ENCODE results near the gene KANSL3. TPM values are rescaled to one million over a fixed set of nuclear protein-coding genes. Genes with fewer than 3 reads are reported as not detected.

KANSL3 gene
- total and polyA plus RNA-seq, 2 donors (not counting 1 experiment from before 2014, with no cell fraction given) = 22.2 to 56.9 TPM

GRCh38 chr2:96549967-96550786 lies 87.9 kb downstream of the KANSL3 start:
- CTCF ChIA-PET = interaction anchor here (1.2 to 7.3 kb wide), 3 partner anchors 11 to 143 kb away, joined by 5 to 94 read pairs (median 7); no protein-coding TSS in a partner anchor
- intact Hi-C loops (cut with micrococcal nuclease) = no loop called here
- Histone ChIP-seq H3K4me2 (replicated peaks; ENCODE audit: low read depth, low read length, poor library complexity, severe bottlenecking) (no peak overlapping the region), H2AFZ (ENCODE audit: insufficient read depth, low read depth, low read length, poor library complexity, severe bottlenecking) (no peak overlapping the region), H3K79me2 (ENCODE audit: control insufficient read depth, insufficient read depth, low read length) (peaks cover 11% of the 10 kb centered on the region), H3K27me3 (replicated peaks in 1 of 4; ENCODE audit: control extremely low read depth in 1 of 4, control insufficient read depth in 3 of 4, insufficient read depth in 4 of 4, low read length in 3 of 4) (no peaks in the 10 kb centered on the region), H3K27ac (ENCODE audit: low read length in 2 of 2) (no peak overlapping the region), H4K20me1 (ENCODE audit: control insufficient read depth, insufficient read depth, low read length, poor library complexity, severe bottlenecking) (peaks cover 24% of the 10 kb centered on the region), H3K4me3 (ENCODE audit: control extremely low read depth in 1 of 5, extremely low read depth in 1 of 5, insufficient read depth in 1 of 5, low read depth in 2 of 5, low read length in 4 of 5) (no peak overlapping the region), H3K9ac (ENCODE audit: low read length) (no peak overlapping the region), H3K9me3 (ENCODE audit: control extremely low read depth in 1 of 3, control insufficient read depth in 2 of 3, insufficient read depth in 1 of 3, low read length in 2 of 3) (no peaks in the 10 kb centered on the region), H3K4me1 (ENCODE audit: control insufficient read depth in 2 of 2, insufficient read depth in 2 of 2, low read length in 2 of 2) (peaks cover 6 to 15% of the 10 kb centered on the region in 2 donors), H3K36me3 (replicated peaks in 1 of 2; ENCODE audit: control extremely low read depth in 1 of 2, control insufficient read depth in 1 of 2, extremely low read depth in 1 of 2, insufficient read depth in 2 of 2, low read length in 1 of 2) (peaks cover 0 to 46% of the 10 kb centered on the region in 2 experiments)
- H3K4me1 Mint-ChIP-seq = peaks cover 13% of the 10 kb centered on the region
- POLR2A ChIA-PET = no interaction called here
- H3K27me3 Mint-ChIP-seq = no peaks in the 10 kb centered on the region
- no peaks in the 10 kb centered on the region for H3K9me3 Mint-ChIP-seq (ENCODE audit: insufficient read depth)
- ATAC-seq (ENCODE audit: low read depth) = no peak
- DNase-seq = peak; percentile 37
- TF ChIP-seq EZH2 (IDR thresholded peaks at IDR 0.05; ENCODE audit: borderline replicate concordance, insufficient read depth, low read depth, low read length, poor library complexity, severe bottlenecking) = no peak
- TF ChIP-seq CTCF (IDR thresholded peaks at IDR 0.05) = no peak
- no peak overlapping the region for H3K4me3 Mint-ChIP-seq
- 95% methylated on average over 60 of the region's 61 CpGs for WGBS (ENCODE audit: insufficient coverage)
- H3K27ac Mint-ChIP-seq = no peak overlapping the region

DNA sequence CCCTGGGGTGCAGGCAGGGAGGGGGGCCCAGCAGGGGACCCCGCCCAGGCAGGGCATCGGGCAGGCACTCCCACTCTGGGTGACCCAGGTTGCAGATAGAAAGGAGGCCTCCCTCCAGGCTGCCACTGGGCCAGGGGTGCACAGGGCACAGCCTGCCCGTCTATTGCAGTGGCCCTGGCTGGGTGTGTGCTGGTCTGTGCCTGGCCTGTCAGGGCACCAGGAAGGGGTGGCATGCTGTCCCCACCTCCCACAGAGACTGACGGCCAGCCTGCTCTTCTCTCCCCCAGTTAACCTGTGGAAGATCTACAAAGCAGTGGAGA lies 88.7 kb downstream of the KANSL3 start:
- ChIA-PET POLR2A (no interaction called here), CTCF (interaction anchor here (1.2 to 7.3 kb wide), 4 partner anchors 10 to 143 kb away, joined by 5 to 94 read pairs (median 6); no protein-coding TSS in a partner anchor)
- Histone ChIP-seq H3K79me2 (ENCODE audit: control insufficient read depth, insufficient read depth, low read length) (peaks cover 15% of the 10 kb centered on the region), H3K36me3 (replicated peaks in 1 of 2; ENCODE audit: control extremely low read depth in 1 of 2, control insufficient read depth in 1 of 2, extremely low read depth in 1 of 2, insufficient read depth in 2 of 2, low read length in 1 of 2) (peaks cover 0 to 47% of the 10 kb centered on the region in 2 experiments), H3K4me1 (ENCODE audit: control insufficient read depth in 2 of 2, insufficient read depth in 2 of 2, low read length in 2 of 2) (peaks cover 3 to 10% of the 10 kb centered on the region in 2 donors), H3K4me3 (ENCODE audit: control extremely low read depth in 1 of 5, extremely low read depth in 1 of 5, insufficient read depth in 1 of 5, low read depth in 2 of 5, low read length in 4 of 5) (no peak overlapping the region), H3K27me3 (replicated peaks in 1 of 4; ENCODE audit: control extremely low read depth in 1 of 4, control insufficient read depth in 3 of 4, insufficient read depth in 4 of 4, low read length in 3 of 4) (no peaks in the 10 kb centered on the region), H3K9me3 (ENCODE audit: control extremely low read depth in 1 of 3, control insufficient read depth in 2 of 3, insufficient read depth in 1 of 3, low read length in 2 of 3) (no peaks in the 10 kb centered on the region), H3K9ac (ENCODE audit: low read length) (no peak overlapping the region), H3K27ac (ENCODE audit: low read length in 2 of 2) (no peak overlapping the region), H3K4me2 (replicated peaks; ENCODE audit: low read depth, low read length, poor library complexity, severe bottlenecking) (no peak overlapping the region), H4K20me1 (ENCODE audit: control insufficient read depth, insufficient read depth, low read length, poor library complexity, severe bottlenecking) (peaks cover 31% of the 10 kb centered on the region), H2AFZ (ENCODE audit: insufficient read depth, low read depth, low read length, poor library complexity, severe bottlenecking) (no peak overlapping the region)
- ATAC-seq (ENCODE audit: low read depth) (no peak), DNase-seq (peak; percentile 21)
- H3K4me1 Mint-ChIP-seq = peaks cover 13% of the 10 kb centered on the region
- 95% methylated on average over 4 of the region's 4 CpGs for WGBS (ENCODE audit: insufficient coverage)
- H3K27me3 Mint-ChIP-seq = no peaks in the 10 kb centered on the region
- H3K9me3 Mint-ChIP-seq (ENCODE audit: insufficient read depth) = no peaks in the 10 kb centered on the region
- intact Hi-C loops (cut with micrococcal nuclease) = no loop called here
- H3K4me3 Mint-ChIP-seq = no peak overlapping the region
- no peak overlapping the region for H3K27ac Mint-ChIP-seq
- TF ChIP-seq CTCF (IDR thresholded peaks at IDR 0.05) = no peak
- no peak for TF ChIP-seq EZH2 (IDR thresholded peaks at IDR 0.05; ENCODE audit: borderline replicate concordance, insufficient read depth, low read depth, low read length, poor library complexity, severe bottlenecking)
